ENCODE results near the gene CRYZL1.
"Not testable (repeated sequence)": the region's sequence is repeated elsewhere in the genome, so short reads cannot be mapped to it uniquely, and the experiment has no call there.

Gene CRYZL1

DNA sequence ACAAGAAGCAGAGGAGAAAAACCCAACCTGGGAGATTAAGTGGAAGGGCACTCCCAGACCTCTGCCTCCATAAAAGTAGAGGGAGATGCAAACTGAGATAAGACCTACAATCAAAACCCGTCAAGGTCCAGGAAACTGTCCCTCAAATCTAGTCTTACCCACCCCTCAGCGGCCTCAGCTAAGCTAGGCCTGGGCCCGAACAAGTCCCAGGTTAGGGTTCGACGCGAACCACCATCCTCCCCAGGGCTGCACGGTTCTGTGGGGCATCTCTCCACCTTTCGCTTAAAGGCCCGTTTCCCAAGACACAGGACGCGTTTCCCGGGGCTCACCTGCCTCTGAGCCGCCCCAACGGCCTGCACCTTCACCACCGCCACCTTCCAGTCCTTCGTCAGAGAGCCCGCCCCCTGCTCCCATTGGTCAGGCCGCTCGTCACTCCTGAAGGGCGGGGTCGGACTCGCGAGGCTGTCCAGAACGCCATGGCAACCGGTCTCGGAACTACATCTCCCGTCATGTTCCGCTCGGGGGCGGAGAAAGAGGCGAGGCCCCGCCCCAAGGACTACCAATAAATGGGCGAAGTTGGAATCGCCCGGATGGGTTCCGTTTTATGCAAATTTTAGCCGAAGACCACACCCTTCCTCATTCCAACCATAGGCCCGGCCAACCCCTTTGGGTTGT, at the start of gene CRYZL1:
TSS of gene CRYZL1 (minus strand) at position 390 of the 675 bp plus-strand sequence. CDS start 10,190 bp downstream, outside the sequence.
- peak; percentile 100 for DNase-seq (ENCODE audit: low read depth)

DNA sequence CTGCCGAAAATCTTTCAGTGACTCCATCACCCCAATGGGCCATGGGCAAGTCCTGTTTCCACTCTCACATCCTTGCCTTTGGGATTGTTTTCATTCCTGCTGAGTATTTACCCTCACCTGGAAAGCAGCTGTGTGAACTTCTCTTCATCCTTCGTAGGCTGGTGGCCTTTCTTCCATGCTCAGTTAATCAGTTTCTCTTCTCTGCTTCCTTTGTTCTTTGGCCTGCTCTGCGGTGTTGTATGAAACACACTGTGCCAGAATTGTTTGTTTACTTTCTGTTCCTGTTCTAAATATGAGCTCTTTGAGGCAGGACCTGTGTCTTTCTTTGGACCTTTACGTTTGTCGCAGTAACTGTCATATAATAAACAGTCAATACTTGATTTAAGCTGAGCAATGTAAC, 49.3 kb upstream of the CRYZL1 start:
- no peak for DNase-seq (ENCODE audit: low read depth)

DNA sequence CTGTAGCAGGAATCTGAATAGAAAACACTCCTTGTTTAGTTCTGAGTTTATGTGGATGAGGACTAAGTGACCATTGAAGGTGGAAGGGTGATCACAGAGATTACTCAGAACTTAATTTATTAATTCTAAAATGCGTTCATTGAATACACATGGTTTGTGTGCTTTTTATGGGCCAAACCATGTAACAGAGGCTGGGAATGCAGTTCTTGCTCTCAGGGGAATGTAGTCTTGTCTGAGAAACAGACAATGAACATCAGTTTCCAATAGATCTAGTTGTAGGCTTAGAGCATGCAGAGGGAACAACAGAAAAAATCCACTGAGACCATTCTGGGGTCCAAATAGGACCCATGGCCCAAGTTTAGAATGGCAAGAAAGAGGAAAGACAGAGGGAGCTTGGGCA, 46.8 kb upstream of the CRYZL1 start:
- DNase-seq (ENCODE audit: low read depth) = no peak

DNA sequence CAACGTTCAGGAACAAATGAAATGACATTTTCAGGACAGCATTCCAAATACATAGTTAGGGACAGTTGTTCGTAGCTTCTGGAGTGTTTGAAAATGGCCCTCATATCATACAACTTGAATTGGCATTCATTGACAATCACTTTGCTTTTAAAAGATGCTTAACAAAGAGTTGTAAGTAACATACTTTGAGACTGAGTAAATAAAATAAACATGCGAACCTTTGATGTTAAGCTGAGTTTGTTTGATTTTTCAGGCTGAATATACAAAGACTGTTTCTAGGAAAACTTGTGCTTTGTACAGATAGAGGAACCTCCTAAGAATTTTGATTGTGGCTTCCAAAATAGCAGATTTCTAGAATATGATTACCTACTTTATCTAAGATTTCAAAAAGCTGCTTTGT, 46.1 kb upstream of the CRYZL1 start:
- DNase-seq (ENCODE audit: low read depth) = no peak

DNA sequence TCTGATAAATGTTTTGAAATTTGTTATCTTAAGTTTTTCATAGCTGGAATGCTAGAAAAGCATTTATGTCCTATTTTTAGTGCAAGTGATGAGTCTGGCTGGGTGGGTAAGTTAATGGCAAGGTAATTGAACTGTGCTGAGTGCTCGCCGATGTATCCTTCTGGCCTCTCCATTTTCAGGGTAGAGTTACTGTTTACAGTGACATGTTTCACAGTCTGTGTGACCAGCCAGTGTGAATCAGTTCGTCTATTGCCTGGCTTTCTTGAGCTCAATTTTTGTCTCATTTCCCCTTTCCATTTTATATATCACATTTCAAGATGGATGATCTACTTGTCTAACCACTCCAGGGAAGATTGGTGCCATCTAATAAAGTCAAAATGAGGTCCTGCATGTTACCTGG, 44.8 kb upstream of the CRYZL1 start:
- no peak for DNase-seq (ENCODE audit: low read depth)

DNA sequence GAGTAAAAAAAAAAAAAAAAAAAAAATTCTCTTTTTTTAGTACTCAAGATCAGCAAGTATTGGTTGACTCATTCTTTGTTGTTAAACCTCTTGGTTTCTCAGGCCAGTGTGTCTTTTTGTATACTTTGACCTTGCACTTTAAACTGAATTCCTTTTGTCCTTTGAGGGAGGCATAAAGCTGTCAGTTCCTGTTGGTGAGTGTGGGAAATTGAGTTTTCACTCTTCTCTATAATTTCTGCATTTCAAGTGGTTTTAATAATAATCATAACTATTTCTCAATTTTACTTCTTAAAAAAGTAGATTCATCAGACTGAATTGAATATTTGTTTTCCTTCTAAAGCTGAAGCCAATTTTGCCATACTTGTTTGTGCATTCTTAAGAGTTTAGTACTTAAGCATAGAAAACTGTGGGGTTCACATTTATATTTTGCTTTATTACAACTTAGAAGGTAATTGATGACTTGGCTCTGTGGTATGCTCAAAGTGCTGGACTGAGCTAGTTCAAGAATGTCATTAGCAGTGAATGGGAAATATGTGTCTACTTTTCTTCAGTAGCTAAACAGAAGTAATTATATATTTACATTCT, 44.2 kb upstream of the CRYZL1 start:
- DNase-seq (ENCODE audit: low read depth) = no peak

DNA sequence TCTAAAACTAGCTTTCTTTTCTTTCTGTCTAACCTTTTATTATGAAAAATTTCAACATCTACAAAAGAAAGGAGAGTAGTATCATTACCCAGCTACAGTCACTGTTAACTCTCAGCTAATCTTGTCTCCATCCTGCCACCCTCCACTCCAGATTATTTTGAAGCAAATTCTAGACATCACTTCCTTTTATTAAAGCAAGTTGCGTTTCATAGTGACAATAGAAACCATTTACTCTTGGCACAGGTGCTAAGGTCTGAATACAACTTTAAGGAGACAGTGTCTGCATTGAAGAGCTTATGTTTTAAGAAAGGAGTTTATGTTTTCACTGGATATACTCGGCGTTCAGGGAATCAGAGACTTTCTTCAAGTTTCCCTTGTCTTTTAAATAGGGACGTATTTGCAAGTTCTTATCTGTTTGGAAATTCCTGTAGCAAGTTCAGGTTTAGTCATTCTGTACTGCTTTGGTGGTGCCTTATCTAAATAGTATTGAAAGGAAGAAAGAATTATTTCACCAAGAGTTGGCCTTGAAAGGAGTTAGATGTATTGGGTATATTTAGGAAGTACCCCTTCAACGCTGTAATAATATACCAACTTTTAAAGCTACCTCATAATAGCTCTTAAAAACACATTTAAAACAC, 43.5 kb upstream of the CRYZL1 start:
- no peak for DNase-seq (ENCODE audit: low read depth)

DNA sequence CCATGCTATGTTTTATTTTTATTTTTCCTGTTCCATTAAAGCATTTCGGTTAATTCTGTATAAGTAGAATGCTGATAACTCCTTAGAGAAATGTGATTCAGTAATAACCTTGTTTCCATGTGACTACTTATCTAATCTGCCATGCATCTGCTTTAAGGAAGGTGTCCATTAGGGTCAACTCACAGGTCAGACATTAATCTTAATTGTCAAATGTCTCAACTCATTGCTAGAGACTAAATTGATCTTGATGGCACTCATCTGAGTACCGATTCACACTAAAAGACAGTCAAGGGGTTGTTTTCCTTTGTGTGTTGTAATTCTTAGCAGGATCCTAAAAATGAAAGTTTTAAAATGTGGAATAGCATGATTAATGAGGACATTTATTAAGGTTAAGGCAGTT, 42.5 kb upstream of the CRYZL1 start:
- DNase-seq (ENCODE audit: low read depth) = no peak

DNA sequence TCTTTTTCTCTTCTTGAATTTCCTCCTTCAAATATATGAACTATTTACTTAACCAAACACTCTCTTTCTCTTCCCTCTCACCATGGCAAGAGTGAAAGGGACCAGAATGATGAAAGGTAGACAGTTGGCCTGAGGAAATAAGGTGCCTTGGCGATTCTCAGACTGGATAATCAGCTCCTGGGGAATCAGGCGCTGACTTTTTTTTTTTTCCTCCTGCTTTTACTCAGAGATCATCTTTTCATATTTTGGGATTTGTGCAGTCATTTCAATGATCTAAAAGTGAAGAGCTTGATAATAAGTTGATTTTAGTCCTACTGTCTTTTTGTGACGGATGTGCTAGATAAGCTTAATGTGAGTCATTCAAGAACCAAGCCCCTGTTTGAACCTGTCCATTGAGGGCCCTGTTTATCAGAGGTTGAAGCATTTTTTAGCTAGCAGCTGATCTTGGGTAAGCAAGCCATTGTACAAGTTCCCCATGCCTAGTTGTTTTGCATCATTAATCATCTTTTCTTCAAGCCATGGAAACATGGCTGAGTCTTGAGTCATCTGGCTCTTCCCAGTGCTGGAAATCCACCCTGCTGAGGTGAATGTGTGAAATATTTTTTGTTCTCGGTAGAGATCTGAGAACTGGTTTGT, 41.6 kb upstream of the CRYZL1 start:
- no peak for DNase-seq (ENCODE audit: low read depth)

DNA sequence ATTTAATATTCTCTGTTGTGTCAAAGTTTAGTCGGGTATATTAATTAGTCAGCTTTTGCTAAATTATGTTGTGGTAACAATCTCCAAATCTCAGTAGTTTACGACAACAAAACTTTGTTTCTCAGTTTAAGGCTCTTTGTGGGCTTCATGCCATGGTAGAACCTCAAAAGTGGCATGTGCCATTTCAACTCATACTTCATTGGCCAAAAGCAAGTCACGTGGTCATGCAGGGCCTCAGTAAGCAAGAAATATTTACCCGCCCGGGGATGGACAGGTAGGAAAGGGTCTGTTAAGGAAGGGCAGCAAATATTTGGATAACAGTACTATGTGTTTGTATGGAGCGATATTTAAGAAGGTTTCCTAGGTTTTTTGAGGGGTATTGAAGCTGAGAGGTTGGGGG, 39.3 kb upstream of the CRYZL1 start:
- no peak for DNase-seq (ENCODE audit: low read depth)

DNA sequence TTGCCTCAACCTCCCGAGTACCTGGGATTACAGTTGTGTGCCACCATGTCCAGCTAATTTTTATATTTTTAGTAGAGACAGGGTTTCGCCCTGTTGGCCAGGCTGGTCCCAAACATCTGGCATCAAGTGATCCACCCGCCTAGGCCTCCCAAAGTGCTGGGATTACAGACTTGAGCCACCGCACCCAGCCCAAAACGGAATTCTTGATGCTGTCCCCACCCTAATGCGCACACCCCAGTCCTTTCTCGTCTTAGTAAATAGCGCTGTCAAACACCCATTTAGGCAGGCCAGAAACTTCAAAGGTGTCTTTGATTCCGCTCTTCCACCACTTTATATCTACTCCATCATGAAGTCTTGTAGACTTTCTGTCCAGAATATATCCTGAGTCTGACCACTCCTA, 35.9 kb upstream of the CRYZL1 start:
- DNase-seq (ENCODE audit: low read depth) = no peak

DNA sequence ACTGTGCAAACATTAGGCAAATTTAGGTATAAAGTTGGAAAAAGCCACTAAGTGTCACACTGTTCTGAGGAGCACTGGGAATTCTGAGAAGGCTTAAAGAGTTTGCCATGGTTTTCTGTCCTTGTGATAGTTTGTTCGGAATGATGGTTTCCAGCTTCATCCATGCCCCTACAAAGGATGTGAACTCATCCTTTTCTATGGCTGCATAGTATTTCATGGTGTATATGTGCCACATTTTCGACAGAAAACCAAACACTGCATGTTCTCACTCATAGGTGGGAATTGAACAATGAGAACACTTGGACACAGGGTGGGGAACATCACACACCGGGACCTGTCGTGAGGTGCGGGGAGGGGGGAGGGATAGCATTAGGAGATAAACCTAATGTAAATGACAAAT, 35.1 kb upstream of the CRYZL1 start:
- not testable (repeated sequence) for DNase-seq (ENCODE audit: low read depth)

DNA sequence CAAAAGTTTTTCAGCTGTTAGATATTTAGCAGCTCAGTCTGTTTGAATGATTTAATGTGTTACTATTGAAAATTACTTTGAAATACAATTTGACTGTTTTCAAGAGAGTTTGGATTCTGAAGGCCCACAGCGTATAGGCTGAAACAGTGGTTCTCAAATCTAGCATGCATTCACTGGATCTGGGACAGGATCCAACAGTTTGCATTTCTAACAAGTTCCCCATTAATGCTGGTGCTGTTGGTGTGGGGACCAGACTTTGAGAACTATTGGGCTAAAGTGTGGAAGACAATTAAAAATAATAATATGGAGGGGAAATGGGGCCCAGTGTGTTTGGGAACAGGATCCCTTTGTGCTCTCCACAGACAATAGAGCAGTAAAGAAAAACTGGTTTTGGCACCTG, 32.7 kb upstream of the CRYZL1 start:
- no peak for DNase-seq (ENCODE audit: low read depth)

DNA sequence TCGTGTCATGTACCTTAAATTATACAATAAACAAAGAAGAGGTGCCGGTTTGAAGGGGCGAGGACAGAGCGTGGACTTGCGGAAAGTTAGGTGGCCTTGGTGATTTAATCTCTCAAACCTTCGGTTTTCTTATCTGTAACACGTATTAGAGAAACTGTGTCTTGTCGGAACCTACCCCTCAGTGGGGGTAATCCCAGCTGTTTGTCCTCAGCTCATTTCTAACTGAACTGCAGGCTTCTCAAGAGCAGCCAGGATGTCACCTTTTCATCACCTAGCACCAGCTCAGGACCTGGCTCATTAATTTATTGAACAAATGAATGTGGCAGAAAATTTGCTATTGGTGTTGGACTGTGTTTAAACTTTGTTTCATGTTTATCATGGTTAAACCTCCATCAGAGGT, 31.9 kb upstream of the CRYZL1 start:
- DNase-seq (ENCODE audit: low read depth) = no peak

DNA sequence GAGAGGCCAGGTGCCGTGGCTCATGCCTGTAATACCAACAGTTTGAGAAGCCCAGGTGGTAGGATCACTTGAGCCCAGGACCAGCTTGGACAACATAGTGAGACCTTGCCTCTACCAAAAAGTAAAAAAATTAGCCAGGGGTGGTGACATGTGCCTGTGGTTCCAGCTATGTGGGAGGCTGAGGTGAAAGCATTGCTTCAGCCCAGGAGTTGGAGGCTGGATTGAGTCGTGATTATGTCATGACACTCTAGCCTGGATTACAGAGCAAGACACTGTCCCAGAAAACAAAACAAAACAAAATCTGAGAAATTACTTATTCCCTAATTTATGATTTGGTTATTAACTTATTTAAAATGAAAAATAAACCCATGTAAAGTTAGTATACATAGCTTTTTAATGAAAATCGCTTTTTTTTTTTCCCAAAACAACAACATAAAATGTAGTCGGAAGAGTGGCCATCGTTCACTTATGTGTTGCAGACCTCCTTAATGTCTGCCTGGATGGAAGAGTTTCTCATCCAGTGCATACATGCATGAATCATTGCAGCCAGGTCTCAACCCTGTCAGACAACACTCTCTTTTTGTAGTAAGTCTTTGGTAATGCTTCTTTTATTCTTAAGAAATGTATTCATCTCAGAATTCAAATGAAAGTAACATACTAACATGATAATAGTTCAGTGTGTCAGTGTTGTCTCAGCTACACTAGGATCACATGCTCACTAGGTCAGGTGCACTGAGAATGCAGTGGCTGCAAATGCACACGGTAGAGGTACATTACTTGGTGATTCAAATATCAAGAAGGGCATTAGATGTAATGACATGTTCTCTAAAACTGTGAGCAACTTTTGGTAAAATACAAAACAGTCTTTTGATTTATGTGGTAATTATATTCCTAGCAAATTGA, 28.8 kb upstream of the CRYZL1 start:
- no peak for DNase-seq (ENCODE audit: low read depth)

DNA sequence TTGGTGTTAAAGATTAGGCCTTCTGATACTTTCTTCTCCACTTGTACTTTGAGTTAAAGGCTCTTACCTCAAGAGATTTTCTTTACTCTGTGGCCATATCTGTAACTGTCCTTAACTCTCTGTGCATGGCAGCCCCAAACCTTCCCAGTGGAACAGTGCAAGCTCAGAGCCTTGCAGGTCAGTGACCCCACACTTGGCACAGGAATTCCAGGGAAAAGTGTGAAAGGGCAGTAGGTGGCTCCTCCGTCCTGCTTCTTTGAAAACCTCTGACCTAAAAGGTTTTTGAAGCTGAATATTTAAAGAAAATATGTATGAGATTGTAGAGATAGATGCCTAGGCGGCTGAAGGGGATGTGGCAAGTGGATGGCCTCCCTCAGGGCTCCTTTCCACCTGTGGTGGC, 27.1 kb upstream of the CRYZL1 start:
- DNase-seq (ENCODE audit: low read depth) = no peak

DNA sequence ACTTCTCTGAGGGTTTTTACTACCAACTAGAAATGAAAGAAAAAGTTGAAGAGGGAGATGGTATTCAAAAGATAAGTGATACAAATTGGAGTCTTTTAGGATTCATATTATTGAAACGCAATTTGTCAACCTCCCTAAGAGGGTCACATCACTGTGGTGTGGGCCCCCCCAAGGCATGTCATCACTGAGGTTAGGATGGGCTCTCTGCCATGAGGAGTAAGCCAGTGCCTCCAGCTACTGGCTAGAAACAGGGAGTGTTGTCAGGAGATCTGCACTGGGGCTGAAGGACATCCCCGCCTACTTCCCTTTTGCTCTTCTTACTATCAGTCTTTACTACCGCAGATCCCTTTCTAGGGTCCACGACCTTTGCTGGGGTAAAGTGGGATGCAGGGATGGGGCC, 26.6 kb upstream of the CRYZL1 start:
- DNase-seq (ENCODE audit: low read depth) = no peak

DNA sequence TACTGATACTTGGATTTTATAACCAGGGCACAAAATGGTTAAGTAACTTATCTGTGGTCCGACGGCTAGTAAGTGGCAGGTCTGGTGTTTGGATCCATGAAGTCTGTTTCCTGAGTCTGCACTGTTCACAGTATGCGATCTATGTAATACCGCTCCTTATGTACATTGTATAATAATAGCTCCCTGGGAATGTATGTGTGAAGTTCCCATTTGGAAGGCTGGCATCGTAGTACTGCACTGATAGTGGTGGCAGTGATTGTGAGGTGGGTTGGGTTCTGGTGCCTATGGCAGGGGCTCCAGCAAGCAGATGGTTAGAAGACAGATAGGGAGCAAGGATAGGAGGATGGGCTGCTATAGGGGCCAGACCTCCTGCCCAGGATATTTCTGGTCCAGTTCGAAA, 26.1 kb upstream of the CRYZL1 start:
- DNase-seq (ENCODE audit: low read depth) = no peak

DNA sequence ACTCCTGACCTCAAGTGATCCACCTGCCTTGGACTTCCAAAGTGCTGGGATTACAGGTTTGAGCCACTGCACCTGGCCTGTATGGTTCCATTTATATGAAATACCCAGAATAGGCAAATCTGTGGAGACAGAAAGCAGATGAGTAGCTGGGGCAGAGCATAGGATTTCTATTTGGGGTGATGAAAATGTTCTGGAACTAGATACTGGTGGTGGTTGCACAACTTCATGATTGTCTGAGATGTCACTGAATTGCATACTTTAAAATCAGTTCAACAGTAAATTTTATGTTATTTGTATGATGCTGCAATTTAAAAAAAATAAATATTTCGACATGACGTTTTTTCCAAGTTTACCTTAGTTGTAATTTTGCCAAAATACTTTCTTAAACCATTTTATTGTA, 24.6 kb upstream of the CRYZL1 start:
- DNase-seq (ENCODE audit: low read depth) = no peak

DNA sequence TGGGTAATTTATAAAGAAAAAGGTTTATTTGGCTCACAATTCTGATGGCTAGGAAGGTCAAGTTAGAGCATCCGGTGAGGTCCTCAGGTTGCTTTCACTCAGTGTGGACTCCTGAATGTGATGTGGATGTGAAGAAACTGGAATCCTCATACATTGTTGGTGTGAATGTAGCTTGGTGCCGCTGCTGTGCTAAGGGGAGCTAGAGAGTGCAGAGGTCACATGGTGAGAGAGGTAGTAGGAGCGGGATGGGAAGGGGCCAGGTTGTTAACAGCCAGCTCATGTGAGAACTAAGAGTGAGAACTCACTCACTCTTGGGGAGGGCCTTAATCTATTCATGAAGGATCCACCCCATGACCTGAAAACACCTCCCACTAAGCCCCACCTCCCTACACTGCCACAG, 22.6 kb upstream of the CRYZL1 start:
- no peak for DNase-seq (ENCODE audit: low read depth)

DNA sequence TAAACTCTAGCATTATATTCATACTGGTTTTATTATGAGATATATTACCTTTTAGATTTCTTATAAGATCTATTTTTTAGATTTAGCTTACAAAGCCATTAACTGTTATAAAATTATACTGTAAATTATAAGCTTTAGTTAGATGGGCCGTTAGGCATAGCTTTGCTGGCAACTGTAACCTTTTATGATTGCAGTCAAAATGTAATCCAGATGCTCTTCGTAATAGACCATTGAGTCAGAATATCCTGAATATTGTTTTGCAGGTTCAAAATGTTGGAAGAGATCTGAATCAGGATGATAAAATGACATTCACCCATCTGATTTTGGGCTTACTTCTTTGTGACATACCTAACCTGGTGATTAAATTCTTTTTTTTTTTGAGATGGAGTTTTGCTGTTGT, 21.7 kb upstream of the CRYZL1 start:
- DNase-seq (ENCODE audit: low read depth) = no peak

DNA sequence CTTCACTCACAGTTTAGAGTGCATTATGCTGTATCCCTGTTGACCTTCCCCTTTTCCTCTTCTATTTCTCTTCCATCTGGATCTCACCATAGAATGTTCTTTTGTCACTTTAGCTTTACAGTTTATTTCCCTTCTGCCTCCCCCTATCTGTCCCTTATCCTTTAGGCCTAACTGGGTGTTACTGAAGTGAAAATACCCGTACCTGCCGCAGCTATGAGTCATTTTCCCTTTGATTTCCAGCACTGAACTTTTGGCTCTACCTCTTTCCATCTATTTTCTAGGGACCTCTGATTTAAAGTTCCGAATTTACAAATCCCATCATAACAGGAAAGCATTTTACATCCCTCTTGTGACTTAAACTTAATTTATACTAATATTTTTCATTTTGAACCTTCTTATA, 20.5 kb upstream of the CRYZL1 start:
- no peak for DNase-seq (ENCODE audit: low read depth)

Measured in stimulated activated CD4-positive, alpha-beta T cell treated with anti-CD3 and anti-CD28 coated beads, Interleukin-2, amount 100 ng/mL, for 4 hours (primary cell).